ENCODE results near the gene PXDN. TPM values are rescaled to one million over a fixed set of nuclear protein-coding genes. Genes with fewer than 3 reads are reported as not detected.

The PXDN gene
- total and polyA plus RNA-seq, 2 donors (not counting 1 experiment from before 2014, with no cell fraction given), result 0.21 to 1.4 TPM

- 89% methylated on average over 11 of the region's 11 CpGs for WGBS (ENCODE audit: insufficient coverage)
- intact Hi-C loops (cut with micrococcal nuclease), result no loop called here
- ATAC-seq (ENCODE audit: low read depth) (no peak), DNase-seq (no peak)
- Histone ChIP-seq H3K4me3 (ENCODE audit: control extremely low read depth in 1 of 5, extremely low read depth in 1 of 5, insufficient read depth in 1 of 5, low read depth in 2 of 5, low read length in 4 of 5) (no peak overlapping the region), H3K4me2 (replicated peaks; ENCODE audit: low read depth, low read length, poor library complexity, severe bottlenecking) (no peak overlapping the region), H3K9me3 (ENCODE audit: control extremely low read depth in 1 of 3, control insufficient read depth in 2 of 3, insufficient read depth in 1 of 3, low read length in 2 of 3) (peaks cover 0 to 15% (median 11%) of the 10 kb centered on the region in 3 donors), H3K79me2 (ENCODE audit: control insufficient read depth, insufficient read depth, low read length) (no peaks in the 10 kb centered on the region), H3K9ac (ENCODE audit: low read length) (no peak overlapping the region), H3K27me3 (replicated peaks in 1 of 4; ENCODE audit: control extremely low read depth in 1 of 4, control insufficient read depth in 3 of 4, insufficient read depth in 4 of 4, low read length in 3 of 4) (no peaks in the 10 kb centered on the region), H4K20me1 (ENCODE audit: control insufficient read depth, insufficient read depth, low read length, poor library complexity, severe bottlenecking) (no peaks in the 10 kb centered on the region), H3K27ac (ENCODE audit: low read length in 2 of 2) (no peak overlapping the region), H2AFZ (ENCODE audit: insufficient read depth, low read depth, low read length, poor library complexity, severe bottlenecking) (no peak overlapping the region), H3K4me1 (ENCODE audit: control insufficient read depth in 2 of 2, insufficient read depth in 2 of 2, low read length in 2 of 2) (no peaks in the 10 kb centered on the region), H3K36me3 (replicated peaks in 1 of 2; ENCODE audit: control extremely low read depth in 1 of 2, control insufficient read depth in 1 of 2, extremely low read depth in 1 of 2, insufficient read depth in 2 of 2, low read length in 1 of 2) (no peaks in the 10 kb centered on the region)
- ChIA-PET CTCF (no interaction called here), POLR2A (no interaction called here)
- H3K27ac Mint-ChIP-seq, result no peak overlapping the region
- H3K4me3 Mint-ChIP-seq, result no peak overlapping the region
- no peak for TF ChIP-seq CTCF (IDR thresholded peaks at IDR 0.05)
- TF ChIP-seq EZH2 (IDR thresholded peaks at IDR 0.05; ENCODE audit: borderline replicate concordance, insufficient read depth, low read depth, low read length, poor library complexity, severe bottlenecking), result no peak
- H3K4me1 Mint-ChIP-seq, result no peaks in the 10 kb centered on the region
- H3K9me3 Mint-ChIP-seq (ENCODE audit: insufficient read depth), result peaks cover 4% of the 10 kb centered on the region
- no peaks in the 10 kb centered on the region for H3K27me3 Mint-ChIP-seq
Measured at GRCh38 chr2:1692342-1692741, 52.0 kb downstream of the PXDN start.

- Histone ChIP-seq H3K27me3 (replicated peaks in 1 of 4; ENCODE audit: control extremely low read depth in 1 of 4, control insufficient read depth in 3 of 4, insufficient read depth in 4 of 4, low read length in 3 of 4) (no peaks in the 10 kb centered on the region), H3K4me2 (replicated peaks; ENCODE audit: low read depth, low read length, poor library complexity, severe bottlenecking) (no peak overlapping the region), H3K4me3 (ENCODE audit: control extremely low read depth in 1 of 5, extremely low read depth in 1 of 5, insufficient read depth in 1 of 5, low read depth in 2 of 5, low read length in 4 of 5) (no peak overlapping the region), H3K9ac (ENCODE audit: low read length) (no peak overlapping the region), H3K79me2 (ENCODE audit: control insufficient read depth, insufficient read depth, low read length) (no peaks in the 10 kb centered on the region), H3K4me1 (ENCODE audit: control insufficient read depth in 2 of 2, insufficient read depth in 2 of 2, low read length in 2 of 2) (no peaks in the 10 kb centered on the region), H4K20me1 (ENCODE audit: control insufficient read depth, insufficient read depth, low read length, poor library complexity, severe bottlenecking) (no peaks in the 10 kb centered on the region), H3K27ac (ENCODE audit: low read length in 2 of 2) (no peak overlapping the region), H3K36me3 (replicated peaks in 1 of 2; ENCODE audit: control extremely low read depth in 1 of 2, control insufficient read depth in 1 of 2, extremely low read depth in 1 of 2, insufficient read depth in 2 of 2, low read length in 1 of 2) (no peaks in the 10 kb centered on the region), H3K9me3 (ENCODE audit: control extremely low read depth in 1 of 3, control insufficient read depth in 2 of 3, insufficient read depth in 1 of 3, low read length in 2 of 3) (peaks cover 0 to 10% (median 5%) of the 10 kb centered on the region in 3 donors), H2AFZ (ENCODE audit: insufficient read depth, low read depth, low read length, poor library complexity, severe bottlenecking) (no peak overlapping the region)
- Mint-ChIP-seq H3K27me3 (no peaks in the 10 kb centered on the region), H3K27ac (no peak overlapping the region), H3K9me3 (ENCODE audit: insufficient read depth) (peaks cover 3% of the 10 kb centered on the region), H3K4me3 (no peak overlapping the region), H3K4me1 (no peaks in the 10 kb centered on the region)
- intact Hi-C loops (cut with micrococcal nuclease), result no loop called here
- WGBS (ENCODE audit: insufficient coverage), result 85% methylated on average over 9 of the region's 9 CpGs
- POLR2A ChIA-PET, result no interaction called here
- no peak for ATAC-seq (ENCODE audit: low read depth)
- CTCF ChIA-PET, result no interaction called here
- TF ChIP-seq EZH2 (IDR thresholded peaks at IDR 0.05; ENCODE audit: borderline replicate concordance, insufficient read depth, low read depth, low read length, poor library complexity, severe bottlenecking) (no peak), CTCF (IDR thresholded peaks at IDR 0.05) (no peak)
- no peak for DNase-seq
Measured at GRCh38 chr2:1691366-1691765, 52.9 kb downstream of the PXDN start.
